HL-60/S4 treated with phorbol 12-myristate 13-acetate at 8.2 ng/mL for 4 days and 3 days (cell line): Measurements from ENCODE around the gene GABBR2.

Experiments
- in situ Hi-C: fragments of 300-500 bp; cut with MboI; formaldehyde crosslinking; loops from 2 replicates; pipeline ENCODE4 v1.15.0; 2022; ENCODE audit warnings: low sequenced_read_pairs

The GABBR2 gene

DNA sequence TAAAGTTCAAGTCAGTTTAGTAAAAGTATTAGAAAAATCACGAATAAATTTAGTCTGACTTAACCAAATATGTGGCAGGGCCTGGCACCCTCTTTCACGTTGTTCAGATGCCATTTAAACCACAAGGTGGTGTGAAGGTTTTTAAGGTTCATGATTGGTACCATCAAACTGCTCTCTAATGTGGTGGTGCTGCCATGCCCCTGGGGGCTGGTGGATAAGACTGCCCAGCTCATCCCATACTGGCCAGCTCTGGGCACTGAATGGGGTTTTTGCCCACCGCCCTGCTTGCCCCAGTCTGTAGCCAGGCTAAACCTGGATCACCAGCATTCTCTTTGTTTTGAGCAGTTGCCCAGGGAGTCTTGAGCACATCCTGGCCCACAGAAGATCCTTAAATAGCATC, 159.3 kb downstream of the GABBR2 start:
- in situ Hi-C loops, result no loop called here

DNA sequence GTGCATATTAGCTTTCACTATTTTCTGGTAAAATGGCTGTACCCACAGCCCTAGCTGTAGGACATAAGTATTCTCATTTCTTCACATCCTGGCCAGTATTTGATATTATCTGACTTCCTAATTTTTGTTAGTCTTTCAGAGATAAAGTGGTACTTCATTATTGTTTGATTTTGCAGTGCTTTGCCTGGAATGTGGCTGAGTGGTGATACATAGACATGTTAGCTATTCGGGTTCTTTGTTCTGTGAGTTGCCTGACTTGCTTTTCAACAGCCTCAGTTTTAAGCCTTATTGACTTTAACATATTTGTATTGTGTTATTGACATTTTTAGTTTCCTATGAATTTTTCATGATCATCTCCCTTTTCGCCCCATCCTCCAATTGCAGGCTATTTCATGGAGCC, 161.1 kb downstream of the GABBR2 start:
- in situ Hi-C loops, result no loop called here

DNA sequence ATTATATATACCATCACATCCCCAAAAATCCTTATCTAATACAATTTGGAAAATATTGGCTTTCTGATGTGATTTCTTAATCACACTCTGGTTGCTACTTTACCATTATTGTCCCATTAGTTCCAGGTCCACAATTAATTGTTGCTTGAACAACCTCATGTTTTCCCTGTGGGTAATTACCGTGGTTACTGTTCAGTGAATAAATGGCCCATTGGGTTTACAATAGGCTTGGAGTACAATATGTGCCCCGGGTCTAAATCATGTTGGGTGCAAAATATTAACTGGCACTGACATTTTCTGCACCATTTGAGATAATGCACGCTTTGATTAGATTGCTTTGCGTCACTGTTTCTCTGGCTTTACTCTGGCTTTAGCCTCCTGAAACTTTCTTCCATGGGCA, 163.7 kb downstream of the GABBR2 start:
- in situ Hi-C loops, result no loop called here

DNA sequence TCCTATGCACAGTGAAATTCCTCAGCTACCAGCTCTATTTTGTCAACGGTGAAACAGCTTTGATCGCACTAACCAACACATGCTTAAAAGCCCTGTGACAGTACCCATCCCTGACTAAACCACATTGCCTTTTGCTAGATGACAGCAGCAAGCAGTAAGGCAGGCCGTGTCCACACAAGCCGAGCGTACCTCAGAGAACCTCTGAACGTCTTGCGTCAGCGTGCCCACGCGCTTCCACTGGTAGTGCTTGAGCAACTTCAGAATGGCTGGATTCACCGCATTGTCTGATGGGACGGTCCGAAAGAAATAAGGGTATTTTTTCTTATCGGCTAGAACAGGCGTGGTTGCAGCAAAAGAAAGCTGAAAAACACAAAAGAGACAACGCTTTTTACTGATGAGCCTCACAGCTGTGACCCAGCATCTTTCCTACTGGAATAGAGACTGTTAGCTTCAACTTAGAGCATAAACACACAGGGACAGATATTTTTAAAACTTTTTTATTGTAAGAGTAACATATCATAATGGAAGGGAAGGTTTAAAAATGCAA, 167.0 kb downstream of the GABBR2 start:
- in situ Hi-C loops, result no loop called here

DNA sequence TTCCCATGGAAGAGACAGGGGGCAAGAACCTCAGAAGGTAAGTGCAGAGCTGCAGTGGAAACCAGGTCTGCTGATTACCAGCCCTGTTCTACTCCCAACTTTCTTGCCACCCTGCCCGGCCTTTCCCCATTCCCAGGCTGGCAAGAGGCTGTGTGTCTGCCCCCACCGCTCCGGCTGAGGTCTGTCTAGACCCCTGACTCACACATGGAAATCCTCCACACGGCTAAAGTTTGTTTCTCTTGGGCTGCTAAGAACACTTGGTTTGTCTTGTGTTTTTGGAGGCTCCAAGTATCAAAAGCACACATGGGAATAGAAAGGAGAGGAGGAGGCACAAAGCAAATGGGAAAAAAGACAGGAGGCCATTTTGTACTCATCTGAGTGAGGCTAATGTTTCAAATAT, 168.3 kb downstream of the GABBR2 start:
- in situ Hi-C loops, result no loop called here

DNA sequence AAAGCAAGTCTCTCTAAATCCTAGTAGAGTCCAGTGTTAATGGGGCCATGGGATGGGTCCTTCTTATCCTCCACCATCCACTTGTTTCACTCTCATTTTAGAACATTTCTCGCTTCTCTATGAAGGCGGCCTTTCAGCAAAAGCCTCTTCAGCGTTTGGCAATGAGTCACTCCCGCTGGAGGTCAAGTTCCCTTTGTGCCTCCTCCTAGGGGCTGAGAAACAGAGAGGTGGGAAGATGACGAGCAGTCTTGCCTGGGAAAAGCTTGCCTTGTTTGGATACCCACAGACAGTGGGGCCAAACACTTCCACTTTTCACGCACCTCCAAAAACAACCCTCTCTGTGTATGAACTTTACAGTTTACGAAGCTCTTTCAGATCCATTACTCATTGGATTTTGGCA, 168.8 kb downstream of the GABBR2 start:
- in situ Hi-C loops, result loop anchor here (10.0 kb wide), 1 partner anchor 235 kb away; no protein-coding TSS in a partner anchor

DNA sequence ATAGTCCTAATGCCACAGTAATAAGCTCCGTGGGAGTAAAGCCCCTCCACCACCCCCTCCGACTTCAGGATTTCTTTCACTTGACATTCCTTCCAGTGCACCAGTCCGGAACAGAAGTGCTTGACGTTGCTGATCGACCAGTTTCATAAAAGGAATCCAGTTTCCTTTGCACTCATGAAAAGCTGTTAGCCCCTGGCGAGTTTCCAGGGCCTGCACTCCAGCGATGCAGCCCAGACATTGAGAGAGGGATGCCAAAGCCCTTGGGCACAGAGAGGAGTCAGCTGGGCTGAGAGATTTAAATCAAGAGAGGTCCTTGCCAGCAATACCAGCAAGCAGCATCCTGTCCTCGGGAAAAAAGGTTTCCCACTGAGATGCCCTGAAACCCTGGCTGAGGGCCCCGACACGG, 170.1 kb downstream of the GABBR2 start:
- in situ Hi-C loops, result loop anchor here (10.0 kb wide), 1 partner anchor 236 kb away; no protein-coding TSS in a partner anchor

DNA sequence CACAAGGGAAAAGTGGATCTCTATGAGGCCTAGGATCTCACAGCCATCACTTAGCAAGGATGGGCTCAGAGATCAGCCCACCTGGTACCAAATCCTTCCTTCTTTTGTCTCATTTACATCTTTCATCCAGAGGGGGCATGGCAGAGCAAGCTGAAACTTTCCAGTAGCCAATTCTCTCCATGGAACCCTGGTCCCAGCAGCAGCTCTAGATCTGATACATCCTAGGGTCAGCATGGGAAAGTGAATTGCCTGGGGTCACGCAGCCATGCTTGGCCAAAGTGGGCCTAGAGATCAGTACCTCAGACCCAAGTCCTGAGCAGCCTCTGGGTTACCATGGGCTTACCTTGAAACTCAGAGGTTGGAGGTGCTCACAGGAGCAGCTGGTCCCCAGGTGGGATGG, 170.5 kb downstream of the GABBR2 start:
- in situ Hi-C loops, result loop anchor here (10.0 kb wide), 1 partner anchor 237 kb away; no protein-coding TSS in a partner anchor

DNA sequence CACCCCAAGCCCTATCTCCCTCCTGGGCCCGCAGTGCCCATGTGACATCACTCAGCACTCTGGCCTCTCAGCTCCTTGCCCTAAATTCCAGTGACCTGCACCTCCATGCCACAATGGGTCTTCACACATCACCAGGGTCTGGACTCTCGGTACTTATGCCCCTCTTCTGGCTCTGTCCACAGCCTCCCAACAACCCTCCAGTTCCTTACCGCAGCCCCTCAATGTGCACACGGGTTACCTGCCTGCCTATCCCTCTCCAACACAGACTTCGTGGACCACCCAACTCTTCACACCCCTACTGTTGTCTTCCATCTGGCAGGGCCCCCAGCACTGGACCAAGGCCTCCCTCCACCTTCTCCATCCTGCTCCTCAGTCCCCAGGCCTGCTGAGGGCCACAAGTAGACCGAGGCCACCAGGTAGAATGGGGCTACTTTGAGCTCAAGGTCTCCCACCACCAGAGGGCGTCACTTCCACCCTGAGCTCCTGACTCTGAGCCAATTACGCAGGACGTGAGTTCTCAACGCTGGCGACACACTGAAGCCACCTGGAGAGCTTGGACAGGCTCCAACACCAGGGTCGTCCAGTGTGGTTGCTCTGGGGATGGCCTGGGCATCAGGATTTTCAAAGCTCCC, 172.1 kb downstream of the GABBR2 start:
- in situ Hi-C loops, result loop anchor here (10.0 kb wide), 1 partner anchor 238 kb away; no protein-coding TSS in a partner anchor

DNA sequence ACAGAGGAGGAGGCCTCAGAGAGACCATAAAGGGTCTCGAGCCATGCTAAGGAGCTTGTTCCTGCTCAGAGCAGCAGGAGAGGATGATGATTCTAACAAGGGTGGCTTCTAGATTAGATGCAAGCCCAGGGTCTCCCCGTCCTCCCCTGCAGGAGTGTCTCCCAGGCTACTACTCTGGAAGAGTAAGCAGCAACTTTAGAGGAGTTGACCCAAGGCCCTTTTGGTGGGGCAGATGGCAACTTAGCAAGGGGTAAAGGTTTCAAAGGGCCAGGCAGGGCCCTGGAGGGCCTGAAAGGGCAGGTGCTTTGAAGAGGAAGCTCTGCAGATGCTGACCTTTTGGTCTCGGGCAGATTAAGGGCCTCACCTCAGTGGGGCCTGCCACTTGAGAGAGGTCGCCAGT, 174.9 kb downstream of the GABBR2 start:
- in situ Hi-C loops, result loop anchor here (10.0 kb wide), 1 partner anchor 241 kb away; no protein-coding TSS in a partner anchor

DNA sequence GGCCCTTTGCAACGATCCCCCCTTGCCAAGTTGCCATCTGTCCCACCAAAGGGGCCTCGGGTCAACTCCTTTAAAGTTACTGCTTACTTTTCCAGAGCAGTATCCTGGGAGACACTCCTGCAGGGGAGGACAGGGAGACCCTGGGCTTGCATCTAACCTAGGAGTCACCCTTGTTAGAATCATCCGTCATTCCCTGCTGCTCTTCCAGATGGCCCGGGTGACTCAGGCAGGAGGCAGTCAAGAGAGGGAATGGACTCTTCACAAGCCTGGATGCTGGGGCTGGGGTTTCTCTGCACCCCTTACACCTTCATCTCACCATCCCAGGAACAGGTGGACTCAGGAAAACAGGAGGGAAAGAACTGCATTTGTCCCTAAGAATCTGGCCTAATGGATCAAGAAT, 175.6 kb downstream of the GABBR2 start:
- in situ Hi-C loops, result loop anchor here (10.0 kb wide), 1 partner anchor 242 kb away; no protein-coding TSS in a partner anchor

DNA sequence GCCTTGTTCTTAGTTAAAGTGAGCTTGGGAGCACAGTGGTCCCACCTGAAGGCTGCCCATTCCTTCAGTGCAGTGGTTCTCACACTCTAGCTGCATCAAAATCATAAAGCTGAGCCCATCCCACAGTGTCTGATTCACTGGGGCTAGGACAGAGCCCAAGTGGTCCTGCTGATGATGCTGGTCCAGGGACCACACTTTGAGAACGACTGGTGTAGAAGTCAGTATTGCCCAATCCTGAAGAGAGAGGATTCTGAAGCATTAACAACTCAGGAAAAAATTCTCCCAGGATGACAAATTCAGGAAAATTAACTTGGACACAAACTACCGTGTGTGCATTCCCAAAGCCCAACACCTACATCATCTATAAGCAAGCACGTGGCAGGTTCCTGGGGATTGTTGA, 176.2 kb downstream of the GABBR2 start:
- in situ Hi-C loops, result loop anchor here (10.0 kb wide), 1 partner anchor 242 kb away; no protein-coding TSS in a partner anchor

DNA sequence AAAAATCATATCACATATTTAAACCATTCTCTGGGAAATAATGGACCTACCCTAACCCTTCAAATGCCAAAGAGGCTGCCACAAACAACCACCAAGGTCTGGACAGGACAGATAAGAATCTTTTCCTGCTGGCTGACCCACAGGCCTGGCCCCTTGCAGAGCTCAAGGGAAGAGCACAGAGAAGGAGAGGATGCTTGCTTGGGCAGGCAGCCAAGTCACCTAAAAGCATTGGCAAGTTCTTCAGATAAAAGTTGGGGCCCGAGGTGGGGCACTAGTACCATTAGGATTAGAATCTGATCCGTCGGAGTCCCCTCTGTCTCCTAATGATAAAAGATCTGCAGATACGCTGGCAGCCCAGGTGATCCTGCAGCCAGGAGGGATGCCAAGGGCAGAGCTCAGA, 176.6 kb downstream of the GABBR2 start:
- in situ Hi-C loops, result loop anchor here (10.0 kb wide), 1 partner anchor 243 kb away; no protein-coding TSS in a partner anchor

DNA sequence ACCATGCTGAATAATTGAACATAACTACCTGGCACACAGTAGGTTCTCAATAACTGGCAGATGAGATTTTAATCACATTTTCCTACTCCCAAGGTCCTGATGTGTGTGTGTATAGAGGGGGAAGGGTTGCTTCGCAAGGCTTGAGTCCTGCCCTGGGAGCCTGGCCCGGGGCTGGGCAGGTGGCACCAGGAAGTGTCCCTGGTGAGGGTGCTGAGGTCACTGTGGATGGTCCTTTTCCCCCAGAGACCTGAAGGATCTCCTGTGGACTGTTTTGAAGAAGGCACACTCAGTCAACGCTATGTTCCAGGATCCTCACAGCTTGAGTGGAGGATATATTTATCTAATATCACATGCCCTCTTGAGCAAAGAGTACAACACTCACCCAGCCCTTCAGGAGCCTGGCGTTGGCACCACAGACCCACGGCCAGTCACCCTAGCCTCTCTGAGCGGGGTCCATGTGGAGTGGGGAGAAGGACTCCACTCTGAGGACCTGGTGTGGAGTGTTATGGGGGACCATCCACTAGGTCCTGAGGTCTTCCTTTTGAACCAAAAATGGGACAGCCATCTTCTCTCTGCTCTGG, 177.8 kb downstream of the GABBR2 start:
- in situ Hi-C loops, result loop anchor here (10.0 kb wide), 1 partner anchor 244 kb away; no protein-coding TSS in a partner anchor

DNA sequence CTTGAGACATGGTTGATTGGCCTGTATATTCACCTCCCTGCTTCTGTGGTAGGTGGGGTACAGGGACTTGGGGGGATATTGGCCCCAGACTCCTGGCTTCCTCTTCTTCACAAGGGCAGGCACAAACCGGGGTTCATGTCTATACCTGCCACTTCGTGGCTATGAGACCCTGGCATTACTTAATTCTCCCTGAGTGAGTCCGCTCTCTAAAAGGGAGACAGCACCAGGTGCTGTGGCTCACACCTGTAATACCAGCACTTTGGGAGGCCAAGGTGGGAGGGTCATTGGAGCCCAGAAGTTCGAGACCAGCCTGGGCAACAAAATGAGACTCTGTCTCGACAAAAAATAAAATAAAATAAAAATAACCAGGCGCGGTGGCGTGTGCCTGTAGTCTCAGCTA, 178.5 kb downstream of the GABBR2 start:
- in situ Hi-C loops, result loop anchor here (10.0 kb wide), 1 partner anchor 245 kb away; no protein-coding TSS in a partner anchor

DNA sequence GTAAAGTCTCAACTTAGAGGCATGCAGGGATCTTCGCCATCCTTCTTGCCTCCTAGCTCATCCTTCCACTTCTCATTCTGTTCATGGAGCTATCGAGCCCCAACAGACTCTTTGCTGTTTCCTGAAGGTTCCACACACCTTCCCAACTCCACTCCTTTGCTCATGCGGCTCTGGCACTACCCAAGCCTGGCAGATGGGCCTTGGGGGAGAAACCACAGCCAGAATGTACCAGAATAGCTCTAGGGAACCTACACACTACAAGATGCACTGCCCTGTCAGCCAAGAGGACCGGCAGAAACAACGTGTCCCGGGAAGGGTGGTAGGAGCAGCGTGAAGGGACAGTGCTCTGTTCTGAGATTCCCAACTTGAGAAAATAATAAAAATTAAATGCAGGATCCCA, 178.9 kb downstream of the GABBR2 start:
- in situ Hi-C loops, result loop anchor here (10.0 kb wide), 1 partner anchor 245 kb away; no protein-coding TSS in a partner anchor

DNA sequence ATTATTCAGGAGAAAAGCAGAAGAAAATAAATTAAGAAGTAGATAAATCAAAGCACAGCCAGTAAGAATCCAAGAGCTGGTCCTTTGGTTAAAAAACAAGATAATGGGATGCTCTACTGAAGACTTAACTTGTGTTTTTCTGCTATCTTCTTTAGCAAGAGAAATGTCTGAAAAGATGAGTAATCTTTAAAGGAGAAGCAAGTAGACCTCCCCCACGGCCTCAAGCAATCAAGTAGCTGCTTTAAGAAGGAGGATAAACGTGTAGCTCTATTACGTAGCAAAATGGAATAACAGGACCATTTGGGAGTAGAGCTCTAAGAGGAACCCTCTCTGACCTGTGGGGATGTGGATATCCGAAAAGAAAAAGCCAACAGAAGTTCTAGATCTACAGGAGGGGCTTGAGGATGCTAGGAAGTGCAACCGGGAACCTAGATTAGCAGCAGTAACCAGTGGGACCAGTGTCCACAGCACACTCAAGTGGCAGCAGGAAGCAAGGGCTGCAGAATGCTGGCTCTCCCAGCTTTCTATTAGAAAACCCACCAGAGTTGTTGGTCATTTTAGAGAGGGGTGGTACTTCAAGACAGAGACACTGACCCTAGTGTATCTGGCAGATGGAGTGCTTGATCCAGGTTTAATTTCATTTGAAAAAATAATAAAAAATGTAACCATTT, 185.4 kb downstream of the GABBR2 start:
- in situ Hi-C loops, result no loop called here

DNA sequence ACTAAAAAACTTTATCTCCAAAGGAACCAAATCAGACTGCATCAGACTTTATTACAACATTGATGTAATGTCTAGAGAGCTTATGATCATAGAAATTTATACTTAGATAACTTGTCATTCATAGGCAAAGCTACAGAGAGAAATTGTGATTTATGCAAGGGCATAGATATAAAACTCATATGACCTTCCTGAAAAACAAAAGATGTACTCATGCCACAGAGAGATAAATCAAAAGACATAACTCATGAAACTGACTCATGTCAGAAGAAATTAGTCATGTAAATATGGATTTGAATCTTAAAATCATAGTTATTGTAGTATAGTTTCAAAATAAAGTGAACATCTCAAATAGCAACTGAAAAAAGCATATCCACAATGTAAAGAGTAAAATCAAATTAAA, 186.2 kb downstream of the GABBR2 start:
- in situ Hi-C loops, result no loop called here

DNA sequence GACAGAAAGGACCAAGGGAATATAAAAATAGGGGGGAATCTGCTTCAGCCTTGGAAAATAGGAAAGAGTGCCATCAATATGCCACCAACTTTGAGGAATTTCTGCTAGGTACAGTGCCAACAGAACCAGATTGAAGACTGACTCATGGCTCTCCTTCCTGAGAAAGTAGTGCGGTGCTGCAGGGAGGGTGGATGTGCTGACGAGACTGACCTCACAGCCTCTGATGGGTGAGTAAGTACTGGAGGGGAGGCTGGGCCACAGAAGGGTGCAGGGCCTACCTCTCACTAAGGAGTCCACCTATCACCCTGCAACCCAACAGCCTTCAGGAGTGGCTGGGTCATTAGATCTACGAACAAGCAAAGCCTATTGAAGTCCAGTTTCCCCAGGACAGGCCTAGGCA, 187.6 kb downstream of the GABBR2 start:
- in situ Hi-C loops, result no loop called here

DNA sequence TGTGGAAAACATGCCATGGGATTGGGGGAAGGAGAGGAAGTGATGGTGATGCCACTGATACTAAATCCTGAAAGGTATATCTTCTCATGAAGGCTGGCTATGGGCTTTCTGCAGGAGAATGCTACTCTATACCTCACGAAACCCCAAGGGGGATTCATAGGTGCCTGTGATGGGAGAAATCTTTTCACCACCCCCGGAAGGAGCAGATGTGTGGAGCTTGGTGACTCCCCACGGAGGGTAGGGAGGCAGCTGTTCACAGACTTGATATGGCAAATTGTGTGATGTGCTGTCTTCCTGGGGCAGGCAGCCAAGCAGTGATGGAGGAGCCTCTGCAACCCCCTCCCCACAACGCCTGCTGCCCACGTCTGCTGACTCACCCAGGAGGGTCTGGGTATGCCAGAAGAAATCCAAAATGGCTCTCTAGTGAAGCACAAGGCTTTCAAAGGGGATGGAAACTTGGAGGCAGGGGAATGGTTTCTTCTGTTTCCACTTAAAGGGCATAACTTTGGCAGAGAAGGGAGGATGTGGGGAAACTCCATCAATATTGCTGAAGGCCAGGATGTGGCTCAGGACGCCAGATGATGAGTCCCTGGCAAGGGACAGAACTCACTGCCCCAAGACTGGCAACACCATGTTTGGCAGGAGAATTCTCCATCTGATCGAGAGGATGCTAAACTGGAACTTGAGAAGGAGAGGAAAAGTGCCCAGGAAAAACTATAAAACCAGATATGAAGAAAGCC, 188.3 kb downstream of the GABBR2 start:
- in situ Hi-C loops, result no loop called here

DNA sequence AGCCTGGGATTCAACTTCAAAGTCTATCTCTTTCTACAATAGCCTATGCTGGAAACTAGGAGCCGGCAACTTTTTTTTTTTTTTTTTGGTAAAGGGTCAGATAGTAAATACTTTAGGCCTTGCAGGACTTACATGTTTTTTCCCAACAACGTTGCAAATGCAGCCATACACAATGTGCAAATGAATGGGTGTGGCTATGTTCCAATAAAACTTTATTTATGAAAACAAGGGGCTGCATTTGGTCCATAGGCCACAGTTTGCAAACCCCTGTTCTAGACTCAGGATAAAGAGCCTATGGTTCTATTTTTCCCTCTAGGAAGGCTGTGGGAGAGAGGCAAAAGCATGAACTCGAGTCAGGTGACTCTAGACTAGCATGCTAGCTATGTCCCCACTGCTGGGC, 189.1 kb downstream of the GABBR2 start:
- in situ Hi-C loops, result no loop called here
